ENCODE results near the gene HOXB6.

DNA sequence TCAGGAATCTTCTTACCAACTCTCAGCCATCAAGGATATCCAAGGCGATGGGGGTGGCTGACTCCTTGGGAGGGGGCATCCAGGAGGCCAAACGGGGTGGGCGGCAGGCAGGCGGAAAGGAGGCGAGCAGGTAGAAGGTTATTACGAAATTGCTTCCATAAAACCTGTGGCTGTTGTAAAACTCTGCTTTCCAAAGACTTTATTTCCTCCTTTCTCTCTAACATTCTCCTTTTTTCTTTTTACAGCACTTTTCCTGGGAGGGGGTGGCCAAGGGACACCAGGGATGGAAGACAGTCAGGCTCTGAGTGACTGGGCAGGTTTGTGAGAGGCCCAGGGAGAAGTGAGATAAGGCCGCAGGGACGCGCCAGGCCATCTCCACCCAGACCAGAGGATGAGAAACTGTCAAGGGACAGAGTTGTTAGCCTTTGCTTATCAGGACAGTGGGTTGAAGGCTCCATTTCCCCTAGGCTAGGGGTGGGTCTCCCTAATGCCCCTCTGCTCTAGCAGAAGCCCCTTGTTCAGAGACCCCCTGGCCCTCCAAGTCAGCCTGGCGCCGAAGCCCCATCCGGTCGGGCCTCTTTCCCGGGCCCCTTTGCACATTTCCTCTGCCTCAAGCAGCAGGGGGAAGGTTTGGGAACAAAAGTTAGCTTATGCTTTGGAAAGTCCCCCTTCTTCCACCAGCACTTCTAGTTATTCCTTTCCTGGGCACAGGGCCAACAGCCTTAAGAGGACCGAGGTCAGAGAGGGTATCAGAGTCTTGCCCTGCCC, 26.3 kb upstream of the HOXB6 start:
- TF ChIP-seq, protein P1, sequence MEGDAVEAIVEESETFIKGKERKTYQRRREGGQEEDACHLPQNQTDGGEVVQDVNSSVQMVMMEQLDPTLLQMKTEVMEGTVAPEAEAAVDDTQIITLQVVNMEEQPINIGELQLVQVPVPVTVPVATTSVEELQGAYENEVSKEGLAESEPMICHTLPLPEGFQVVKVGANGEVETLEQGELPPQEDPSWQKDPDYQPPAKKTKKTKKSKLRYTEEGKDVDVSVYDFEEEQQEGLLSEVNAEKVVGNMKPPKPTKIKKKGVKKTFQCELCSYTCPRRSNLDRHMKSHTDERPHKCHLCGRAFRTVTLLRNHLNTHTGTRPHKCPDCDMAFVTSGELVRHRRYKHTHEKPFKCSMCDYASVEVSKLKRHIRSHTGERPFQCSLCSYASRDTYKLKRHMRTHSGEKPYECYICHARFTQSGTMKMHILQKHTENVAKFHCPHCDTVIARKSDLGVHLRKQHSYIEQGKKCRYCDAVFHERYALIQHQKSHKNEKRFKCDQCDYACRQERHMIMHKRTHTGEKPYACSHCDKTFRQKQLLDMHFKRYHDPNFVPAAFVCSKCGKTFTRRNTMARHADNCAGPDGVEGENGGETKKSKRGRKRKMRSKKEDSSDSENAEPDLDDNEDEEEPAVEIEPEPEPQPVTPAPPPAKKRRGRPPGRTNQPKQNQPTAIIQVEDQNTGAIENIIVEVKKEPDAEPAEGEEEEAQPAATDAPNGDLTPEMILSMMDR (conservative IDR thresholded peaks at IDR 0.05; ENCODE audit: low read depth, low read length), result no peak
- TF ChIP-seq EZH2 (IDR thresholded peaks at IDR 0.05; ENCODE audit: borderline replicate concordance, low read depth, low read length, poor library complexity, severe bottlenecking), result no peak
